Astrocyte of the spinal cord (primary cell): ENCODE data around the gene PTEN.
"Not testable (repeated sequence)": the region's sequence is repeated elsewhere in the genome, so short reads cannot be mapped to it uniquely, and the experiment has no call there.

Experiments used
- DNase-seq: peaks from one replicate; pipeline ENCODE4 v3.0.0; 2011; ENCODE audit warnings: low read depth, low spot score
- H3K4me3 ChIP-seq: 2 replicates; pipeline ENCODE4 v1.5.1; 2011; ENCODE audit warnings: low read depth, mild to moderate bottlenecking, low read length, moderate library complexity
- in situ Hi-C: cut with HindIII; loops from 2 replicates; pipeline ENCODE4 v1.10.0; 2017; ENCODE audit warnings: low sequenced_read_pairs
- TF ChIP-seq, protein P1 (sequence below): IDR thresholded peaks from 2 replicates; pipeline ENCODE4 v1.5.1; 2012; ENCODE audit warnings: low read depth, mild to moderate bottlenecking, low read length, inconsistent platforms

The PTEN gene

GRCh38 chr10:87819289-87819585 lies 44.2 kb upstream of the PTEN start:
- TF ChIP-seq, protein P1, sequence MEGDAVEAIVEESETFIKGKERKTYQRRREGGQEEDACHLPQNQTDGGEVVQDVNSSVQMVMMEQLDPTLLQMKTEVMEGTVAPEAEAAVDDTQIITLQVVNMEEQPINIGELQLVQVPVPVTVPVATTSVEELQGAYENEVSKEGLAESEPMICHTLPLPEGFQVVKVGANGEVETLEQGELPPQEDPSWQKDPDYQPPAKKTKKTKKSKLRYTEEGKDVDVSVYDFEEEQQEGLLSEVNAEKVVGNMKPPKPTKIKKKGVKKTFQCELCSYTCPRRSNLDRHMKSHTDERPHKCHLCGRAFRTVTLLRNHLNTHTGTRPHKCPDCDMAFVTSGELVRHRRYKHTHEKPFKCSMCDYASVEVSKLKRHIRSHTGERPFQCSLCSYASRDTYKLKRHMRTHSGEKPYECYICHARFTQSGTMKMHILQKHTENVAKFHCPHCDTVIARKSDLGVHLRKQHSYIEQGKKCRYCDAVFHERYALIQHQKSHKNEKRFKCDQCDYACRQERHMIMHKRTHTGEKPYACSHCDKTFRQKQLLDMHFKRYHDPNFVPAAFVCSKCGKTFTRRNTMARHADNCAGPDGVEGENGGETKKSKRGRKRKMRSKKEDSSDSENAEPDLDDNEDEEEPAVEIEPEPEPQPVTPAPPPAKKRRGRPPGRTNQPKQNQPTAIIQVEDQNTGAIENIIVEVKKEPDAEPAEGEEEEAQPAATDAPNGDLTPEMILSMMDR: no peak
- no peak overlapping the region for H3K4me3 ChIP-seq
- in situ Hi-C loops: no loop called here
- DNase-seq: no peak

GRCh38 chr10:87826653-87827052 lies 36.8 kb upstream of the PTEN start:
- H3K4me3 ChIP-seq: no peak overlapping the region
- DNase-seq: no peak
- TF ChIP-seq, protein P1: no peak
- in situ Hi-C loops: no loop called here

GRCh38 chr10:87827681-87828080 lies 35.7 kb upstream of the PTEN start:
- in situ Hi-C loops: no loop called here
- TF ChIP-seq, protein P1: no peak
- no peak overlapping the region for H3K4me3 ChIP-seq
- no peak for DNase-seq

GRCh38 chr10:87829051-87829450 lies 34.4 kb upstream of the PTEN start:
- in situ Hi-C loops: not testable (repeated sequence)

DNA sequence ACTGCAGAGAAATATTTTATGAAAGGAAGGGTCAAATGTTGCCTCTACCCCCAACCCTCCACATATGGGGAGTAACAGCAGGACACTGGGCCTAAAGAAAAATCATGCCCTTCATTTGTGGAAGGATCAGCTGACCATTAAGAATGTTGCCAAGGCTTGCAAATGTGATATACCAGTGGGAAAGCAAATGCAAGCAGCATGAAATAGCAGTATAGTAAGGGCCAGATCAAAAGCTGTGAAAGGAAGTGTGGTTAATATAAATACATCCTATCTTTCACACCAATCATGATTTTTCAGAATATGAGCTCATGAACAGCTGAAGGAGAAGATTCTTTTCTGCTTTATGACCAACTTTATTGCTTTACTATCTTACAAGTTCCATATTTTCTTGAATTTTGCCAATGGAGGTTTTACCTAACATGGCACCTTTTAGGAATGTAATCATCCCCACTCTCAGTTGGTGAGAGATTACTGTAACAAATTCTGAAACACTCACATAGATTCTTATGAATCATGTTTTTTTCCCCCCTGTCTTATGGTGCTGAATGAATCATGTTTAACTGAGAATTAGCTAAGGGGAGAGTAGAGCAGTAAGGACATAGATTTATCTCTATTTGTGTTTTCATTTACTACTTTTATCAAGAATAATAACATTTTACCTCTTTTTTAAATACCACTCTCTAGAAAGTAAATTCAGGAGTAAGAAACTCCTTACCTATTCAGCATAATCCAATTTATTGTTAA lies 33.3 kb upstream of the PTEN start:
- no peak for DNase-seq
- no peak overlapping the region for H3K4me3 ChIP-seq
- in situ Hi-C loops: no loop called here
- TF ChIP-seq, protein P1: no peak

More at GRCh38 chr10:87829051-87829450, 34.4 kb upstream of the PTEN start:
- not testable (repeated sequence) for H3K4me3 ChIP-seq, DNase-seq

DNA sequence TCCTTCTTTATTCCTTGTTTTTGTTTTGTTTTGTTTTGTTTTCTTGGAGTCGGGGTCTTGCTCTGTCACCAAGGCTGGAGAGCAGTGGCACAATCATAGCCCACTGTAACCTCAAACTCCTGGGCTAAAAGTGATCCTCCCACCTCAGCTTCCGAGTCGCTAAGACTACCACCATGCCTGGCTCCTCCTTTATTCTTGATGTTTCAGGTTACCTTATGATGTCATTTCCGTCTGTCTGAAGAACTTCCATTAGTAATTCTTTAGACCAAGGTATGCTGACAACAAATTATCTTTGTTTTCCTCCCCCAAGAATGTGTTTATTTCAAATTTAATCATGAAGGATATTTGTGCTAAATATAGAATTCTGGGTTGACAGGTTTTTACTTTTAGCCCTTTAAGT lies 27.3 kb upstream of the PTEN start:
- DNase-seq: no peak
- no peak overlapping the region for H3K4me3 ChIP-seq
- TF ChIP-seq, protein P1: no peak
- in situ Hi-C loops: no loop called here

DNA sequence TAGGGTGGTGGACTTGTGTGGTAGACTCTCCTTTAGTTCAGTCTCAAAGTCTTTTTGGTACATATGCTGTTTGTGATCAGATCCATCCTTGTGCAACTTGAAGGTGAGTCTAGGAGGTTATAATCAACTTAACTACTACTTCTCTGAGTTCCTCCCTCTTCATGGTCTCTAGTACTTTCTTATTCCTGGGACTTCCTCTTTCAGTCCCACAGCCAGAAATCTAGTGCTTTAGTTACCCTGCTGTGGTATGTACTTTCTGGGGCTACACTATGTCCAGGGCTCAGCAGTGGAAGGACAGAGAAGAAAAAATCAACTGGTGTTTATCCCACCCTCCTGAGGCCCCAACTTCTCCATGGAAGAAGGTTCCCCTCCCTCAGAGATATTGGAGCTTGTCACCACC lies 26.0 kb upstream of the PTEN start:
- no peak overlapping the region for H3K4me3 ChIP-seq
- in situ Hi-C loops: no loop called here
- TF ChIP-seq, protein P1: no peak
- no peak for DNase-seq
